ENCODE measurements around the gene IGSF3.

IGSF3 gene

GRCh38 chr1:116587501-116588227, 79.9 kb downstream of the IGSF3 start:
- H3K4me3 ChIP-seq (ENCODE audit: low read depth, low read length), result no peak overlapping the region
- TF ChIP-seq CTCF (IDR thresholded peaks at IDR 0.05; ENCODE audit: low read depth, low read length, missing control alignments), result no peak
- in situ Hi-C loops (cut with HindIII; ENCODE audit: low sequenced_read_pairs), result no loop called here
- no peak for DNase-seq (ENCODE audit: low read depth)

- in situ Hi-C loops (cut with HindIII; ENCODE audit: low sequenced_read_pairs), result no loop called here
- no peak for DNase-seq (ENCODE audit: low read depth)
- TF ChIP-seq CTCF (IDR thresholded peaks at IDR 0.05; ENCODE audit: low read depth, low read length, missing control alignments), result no peak
- no peak overlapping the region for H3K4me3 ChIP-seq (ENCODE audit: low read depth, low read length)
Observed at GRCh38 chr1:116586741-116587143, 80.8 kb downstream of the IGSF3 start.

- TF ChIP-seq CTCF (IDR thresholded peaks at IDR 0.05; ENCODE audit: low read depth, low read length, missing control alignments), result no peak
- no peak overlapping the region for H3K4me3 ChIP-seq (ENCODE audit: low read depth, low read length)
- no peak for DNase-seq (ENCODE audit: low read depth)
- in situ Hi-C loops (cut with HindIII; ENCODE audit: low sequenced_read_pairs), result no loop called here
Observed at GRCh38 chr1:116585886-116586285, 81.6 kb downstream of the IGSF3 start.

GRCh38 chr1:116581323-116581885, 86.1 kb downstream of the IGSF3 start:
- in situ Hi-C loops (cut with HindIII; ENCODE audit: low sequenced_read_pairs), result no loop called here
- TF ChIP-seq CTCF (IDR thresholded peaks at IDR 0.05; ENCODE audit: low read depth, low read length, missing control alignments), result no peak
- no peak for DNase-seq (ENCODE audit: low read depth)

GRCh38 chr1:116580446-116581322, 86.8 kb downstream of the IGSF3 start:
- TF ChIP-seq CTCF (IDR thresholded peaks at IDR 0.05; ENCODE audit: low read depth, low read length, missing control alignments), result no peak
- in situ Hi-C loops (cut with HindIII; ENCODE audit: low sequenced_read_pairs), result no loop called here
- DNase-seq (ENCODE audit: low read depth), result peak; percentile 36
- H3K4me3 ChIP-seq (ENCODE audit: low read depth, low read length), result no peak overlapping the region

More at GRCh38 chr1:116581323-116581885, 86.1 kb downstream of the IGSF3 start:
- no peak overlapping the region for H3K4me3 ChIP-seq (ENCODE audit: low read depth, low read length)

GRCh38 chr1:116579259-116579875, 88.2 kb downstream of the IGSF3 start:
- DNase-seq (ENCODE audit: low read depth), result no peak
- H3K4me3 ChIP-seq (ENCODE audit: low read depth, low read length), result no peak overlapping the region
- in situ Hi-C loops (cut with HindIII; ENCODE audit: low sequenced_read_pairs), result no loop called here
- no peak for TF ChIP-seq CTCF (IDR thresholded peaks at IDR 0.05; ENCODE audit: low read depth, low read length, missing control alignments)

All from astrocyte of the cerebellum (primary cell).